ENCODE measurements around the gene HSPG2.
"Not testable (repeated sequence)": the region's sequence is repeated elsewhere in the genome, so short reads cannot be mapped to it uniquely, and the experiment has no call there.

DNA sequence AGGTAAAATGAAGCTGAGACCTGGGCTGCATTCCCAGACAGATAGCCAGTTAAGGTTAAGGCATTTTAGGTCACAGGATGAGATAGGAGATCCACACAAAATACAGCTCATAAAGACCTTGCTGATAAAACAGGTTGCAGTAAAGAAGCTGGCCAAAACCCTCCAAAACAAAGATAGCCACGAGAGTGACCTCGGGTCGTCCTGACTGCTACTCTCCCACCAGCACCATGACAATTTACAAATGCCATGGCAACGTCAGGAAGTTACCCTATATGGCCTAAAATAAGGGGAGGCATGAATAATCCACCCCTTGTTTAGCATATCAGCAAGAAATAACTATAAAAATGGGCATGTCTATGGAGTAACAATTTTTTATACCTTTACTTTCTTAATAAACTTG is 33.4 kb upstream of the HSPG2 start:
- TF ChIP-seq YY1 (IDR thresholded peaks at IDR 0.05; ENCODE audit: low read depth, low read length); CBX5 (IDR thresholded peaks at IDR 0.05; ENCODE audit: low read depth, low read length); EP300 (IDR thresholded peaks at IDR 0.05; ENCODE audit: borderline replicate concordance in 1 of 2, low read depth in 2 of 2, low read length in 2 of 2); RFX5 (IDR thresholded peaks at IDR 0.05; ENCODE audit: borderline replicate concordance, low read depth, low read length); SRF (IDR thresholded peaks at IDR 0.05; ENCODE audit: low read depth, low read length); SIX5 (IDR thresholded peaks at IDR 0.05; ENCODE audit: low read depth, low read length): not testable (repeated sequence)
- TF ChIP-seq, protein P1, sequence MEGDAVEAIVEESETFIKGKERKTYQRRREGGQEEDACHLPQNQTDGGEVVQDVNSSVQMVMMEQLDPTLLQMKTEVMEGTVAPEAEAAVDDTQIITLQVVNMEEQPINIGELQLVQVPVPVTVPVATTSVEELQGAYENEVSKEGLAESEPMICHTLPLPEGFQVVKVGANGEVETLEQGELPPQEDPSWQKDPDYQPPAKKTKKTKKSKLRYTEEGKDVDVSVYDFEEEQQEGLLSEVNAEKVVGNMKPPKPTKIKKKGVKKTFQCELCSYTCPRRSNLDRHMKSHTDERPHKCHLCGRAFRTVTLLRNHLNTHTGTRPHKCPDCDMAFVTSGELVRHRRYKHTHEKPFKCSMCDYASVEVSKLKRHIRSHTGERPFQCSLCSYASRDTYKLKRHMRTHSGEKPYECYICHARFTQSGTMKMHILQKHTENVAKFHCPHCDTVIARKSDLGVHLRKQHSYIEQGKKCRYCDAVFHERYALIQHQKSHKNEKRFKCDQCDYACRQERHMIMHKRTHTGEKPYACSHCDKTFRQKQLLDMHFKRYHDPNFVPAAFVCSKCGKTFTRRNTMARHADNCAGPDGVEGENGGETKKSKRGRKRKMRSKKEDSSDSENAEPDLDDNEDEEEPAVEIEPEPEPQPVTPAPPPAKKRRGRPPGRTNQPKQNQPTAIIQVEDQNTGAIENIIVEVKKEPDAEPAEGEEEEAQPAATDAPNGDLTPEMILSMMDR (IDR thresholded peaks at IDR 0.05; ENCODE audit: control extremely low read depth in 1 of 3, insufficient read depth in 1 of 3, low read depth in 1 of 3, low read length in 3 of 3), result not testable (repeated sequence)
